Mucosa of rectum (tissue), 2 donors: ENCODE data around the gene ARHGAP21.

Source experiments
- H3K27ac ChIP-seq, 2 donors: one replicate each; pipeline ENCODE4 v1.7.0; 2013; ENCODE audit warnings: inconsistent platforms in 2 of 2, low read depth in 2 of 2, low read length in 2 of 2
- H3K27me3 ChIP-seq, 2 donors: one replicate each; pipeline ENCODE4 v1.7.0; 2013; ENCODE audit warnings: low read length in 2 of 2; ENCODE audit not compliant: control insufficient read depth in 2 of 2, insufficient read depth in 2 of 2
- H3K36me3 ChIP-seq, 2 donors: one replicate each; pipeline ENCODE4 v1.7.0; 2013; ENCODE audit warnings: low read length in 2 of 2; ENCODE audit not compliant: control insufficient read depth in 2 of 2, insufficient read depth in 2 of 2
- H3K4me1 ChIP-seq, 2 donors: one replicate each; pipeline ENCODE4 v1.7.0; 2013; ENCODE audit warnings: low read length in 2 of 2, mild to moderate bottlenecking in 1 of 2; ENCODE audit not compliant: control insufficient read depth in 2 of 2, insufficient read depth in 2 of 2
- H3K4me3 ChIP-seq, 2 donors: one replicate each; pipeline ENCODE4 v1.7.0; 2013; ENCODE audit warnings: low read length in 2 of 2
- H3K9ac ChIP-seq, 2 donors: one replicate each; pipeline ENCODE4 v1.7.0; 2013; ENCODE audit warnings: low read length in 2 of 2, low read depth in 1 of 2, mild to moderate bottlenecking in 1 of 2
- H3K9me3 ChIP-seq, 2 donors: one replicate each; pipeline ENCODE4 v1.7.0; 2013; ENCODE audit warnings: low read length in 2 of 2; ENCODE audit not compliant: control insufficient read depth in 2 of 2
- donor health status: healthy.
- donor health status: Normal muscosa, but diverticular disease.

The ARHGAP21 gene

DNA sequence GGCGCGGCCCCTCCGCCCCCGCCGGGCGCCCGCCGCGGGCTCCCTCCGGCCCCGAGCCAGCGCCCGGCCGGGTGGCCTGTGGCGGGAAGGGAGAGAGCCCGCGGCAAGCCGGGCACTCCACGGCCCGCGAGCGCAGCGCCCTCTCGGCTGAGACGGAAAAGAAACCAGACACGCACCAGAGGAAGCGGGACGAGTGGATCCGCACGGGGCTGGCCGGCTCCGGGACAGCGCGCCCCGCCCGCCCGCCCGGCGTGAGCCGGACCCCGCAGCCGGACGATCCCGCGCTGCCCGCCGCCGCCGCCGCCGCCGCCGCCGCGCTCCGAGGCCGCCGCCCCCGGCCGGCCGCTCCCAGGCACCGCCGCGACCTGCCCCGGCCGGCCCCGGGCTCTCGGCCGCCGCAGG is 300 bp downstream of the ARHGAP21 start:
- peak overlapping the region; percentile 56 to 97 for H3K4me3 ChIP-seq
- H3K27ac ChIP-seq, result peak overlapping the region; percentile 98
- no peaks in the 10 kb centered on the region for H3K36me3 ChIP-seq
- H3K9me3 ChIP-seq, result no peaks in the 10 kb centered on the region
- H3K9ac ChIP-seq, result peak overlapping the region; percentile 90 to 94
- peaks cover 11 to 32% of the 10 kb centered on the region in 2 donors for H3K4me1 ChIP-seq
- H3K27me3 ChIP-seq, result no peaks in the 10 kb centered on the region

GRCh38 chr10:24722676-24723385 is 856 bp downstream of the ARHGAP21 start:
- Histone ChIP-seq H3K4me3 (peak overlapping the region; percentile 79 to 85), H3K9ac (peak overlapping the region; percentile 90 to 94), H3K9me3 (no peaks in the 10 kb centered on the region), H3K27ac (peak overlapping the region; percentile 97 to 98), H3K27me3 (no peaks in the 10 kb centered on the region), H3K36me3 (no peaks in the 10 kb centered on the region), H3K4me1 (peaks cover 11 to 38% of the 10 kb centered on the region in 2 donors)

GRCh38 chr10:24722131-24722675 is 1.5 kb downstream of the ARHGAP21 start:
- H3K4me1 ChIP-seq, result peaks cover 11 to 42% of the 10 kb centered on the region in 2 donors
- H3K27ac ChIP-seq, result peak overlapping the region; percentile 97 to 98
- no peaks in the 10 kb centered on the region for H3K27me3 ChIP-seq
- no peaks in the 10 kb centered on the region for H3K9me3 ChIP-seq
- H3K9ac ChIP-seq, result peak overlapping the region; percentile 71 to 94
- H3K4me3 ChIP-seq, result peak overlapping the region; percentile 79 to 85
- H3K36me3 ChIP-seq, result no peaks in the 10 kb centered on the region

- Histone ChIP-seq H3K4me1 (peaks cover 14 to 49% of the 10 kb centered on the region in 2 donors), H3K9ac (peak overlapping the region; percentile 71 to 94), H3K9me3 (no peaks in the 10 kb centered on the region), H3K36me3 (no peaks in the 10 kb centered on the region), H3K27me3 (no peaks in the 10 kb centered on the region), H3K27ac (peak overlapping the region; percentile 97 to 98), H3K4me3 (peak overlapping the region; percentile 79 to 85)
These were observed 2.2 kb downstream of the ARHGAP21 start for GRCh38 chr10:24721229-24722106.

DNA sequence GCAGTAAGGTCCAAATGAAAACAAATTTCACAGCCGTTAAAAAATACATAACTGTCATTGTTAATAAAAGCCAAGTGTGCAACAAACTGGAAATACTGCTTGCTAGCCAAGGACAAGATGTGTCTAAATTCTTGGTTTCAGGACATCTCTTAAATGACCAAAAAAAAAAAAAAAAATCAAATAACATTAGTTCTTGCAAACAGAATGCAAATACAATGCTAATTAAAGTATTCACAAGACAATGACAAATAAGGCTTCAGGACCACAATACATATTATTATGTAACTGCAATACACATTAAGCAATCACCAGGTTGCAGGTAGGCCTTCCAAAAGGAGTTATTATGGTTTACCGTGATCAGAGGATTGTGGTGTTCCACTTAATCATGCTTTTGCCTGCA is 3.6 kb downstream of the ARHGAP21 start:
- peak overlapping the region in 1 of 2 donors; percentile 49 for H3K9ac ChIP-seq
- peaks cover 17 to 52% of the 10 kb centered on the region in 2 donors for H3K4me1 ChIP-seq
- peak overlapping the region; percentile 62 to 79 for H3K4me3 ChIP-seq
- H3K27ac ChIP-seq, result no peak overlapping the region
- H3K36me3 ChIP-seq, result no peaks in the 10 kb centered on the region
- no peaks in the 10 kb centered on the region for H3K9me3 ChIP-seq
- H3K27me3 ChIP-seq, result no peaks in the 10 kb centered on the region

- no peak overlapping the region for H3K9ac ChIP-seq
- H3K4me3 ChIP-seq, result no peak overlapping the region
- no peak overlapping the region for H3K27ac ChIP-seq
- H3K9me3 ChIP-seq, result no peaks in the 10 kb centered on the region
- no peaks in the 10 kb centered on the region for H3K27me3 ChIP-seq
- H3K4me1 ChIP-seq, result peaks cover 15 to 49% of the 10 kb centered on the region in 2 donors
- H3K36me3 ChIP-seq, result no peaks in the 10 kb centered on the region
These were observed 5.4 kb downstream of the ARHGAP21 start for GRCh38 chr10:24718031-24718855.

- Histone ChIP-seq H3K27ac (peak overlapping the region; percentile 18 to 64), H3K9me3 (no peaks in the 10 kb centered on the region), H3K9ac (no peak overlapping the region), H3K4me3 (no peak overlapping the region), H3K36me3 (no peaks in the 10 kb centered on the region), H3K4me1 (peaks cover 13 to 44% of the 10 kb centered on the region in 2 donors), H3K27me3 (no peaks in the 10 kb centered on the region)
These were observed 7.4 kb downstream of the ARHGAP21 start for GRCh38 chr10:24716295-24716694.

GRCh38 chr10:24715246-24715769 is 8.4 kb downstream of the ARHGAP21 start:
- no peaks in the 10 kb centered on the region for H3K36me3 ChIP-seq
- H3K27ac ChIP-seq, result no peak overlapping the region
- no peaks in the 10 kb centered on the region for H3K27me3 ChIP-seq
- H3K4me3 ChIP-seq, result no peak overlapping the region
- no peak overlapping the region for H3K9ac ChIP-seq
- no peaks in the 10 kb centered on the region for H3K9me3 ChIP-seq
- peaks cover 13 to 37% of the 10 kb centered on the region in 2 donors for H3K4me1 ChIP-seq

DNA sequence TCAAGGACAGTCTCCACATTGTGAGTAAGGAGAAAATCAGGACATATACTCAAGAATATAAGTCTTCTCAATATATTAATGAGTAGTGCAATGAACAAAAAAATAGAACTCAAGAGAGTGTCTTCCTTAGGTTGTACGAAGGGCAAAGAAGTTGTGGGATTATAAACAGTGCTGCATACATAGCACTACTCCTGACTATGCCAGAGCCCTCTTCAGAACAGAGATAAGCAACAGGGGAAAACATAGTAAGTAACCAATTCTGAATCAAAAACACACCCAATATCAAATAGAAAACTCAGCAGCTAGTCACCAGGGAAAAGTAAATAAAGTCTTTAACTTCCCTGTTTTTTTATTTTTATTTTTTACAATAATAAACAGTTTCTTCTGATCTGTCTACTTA is 10.6 kb downstream of the ARHGAP21 start:
- Histone ChIP-seq H3K9me3 (no peaks in the 10 kb centered on the region), H3K4me3 (no peak overlapping the region), H3K9ac (no peak overlapping the region), H3K36me3 (no peaks in the 10 kb centered on the region), H3K4me1 (peaks cover 7 to 19% of the 10 kb centered on the region in 2 donors), H3K27me3 (no peaks in the 10 kb centered on the region), H3K27ac (no peak overlapping the region)
